HepG2 (cell line): Measurements from ENCODE around the gene CD7. TPM values are rescaled to one million over a fixed set of nuclear protein-coding genes. Genes with fewer than 3 reads are reported as not detected.
A peak's percentile ranks its signal among the peaks of the same experiment; 100 is the strongest.

Source experiments
- KMT2B ChIP-seq: IDR thresholded peaks from 2 replicates; pipeline ENCODE4 v1.6.1; 2016; ENCODE audit warnings: missing genetic modification reagents, missing compliant biosample characterization
- NFYB ChIP-seq: sonication (generic); formaldehyde crosslinking; IDR thresholded peaks from 2 replicates; pipeline ENCODE4 v1.4.0; 2020; ENCODE audit warnings: missing genetic modification reagents
- RELA ChIP-seq: sonication (generic); formaldehyde crosslinking; IDR thresholded peaks from 2 replicates; pipeline ENCODE4 v1.4.0; 2020; ENCODE audit warnings: missing genetic modification reagents
- TOPORS ChIP-seq: sonication (generic); formaldehyde crosslinking; IDR thresholded peaks from 2 replicates; pipeline ENCODE4 v1.8.0; 2023; ENCODE audit warnings: mild to moderate bottlenecking, missing genetic modification reagents
- ZKSCAN5 ChIP-seq: sonication (generic); formaldehyde crosslinking; IDR thresholded peaks from 2 replicates; pipeline ENCODE4 v1.5.1; 2020; ENCODE audit warnings: mild to moderate bottlenecking, missing genetic modification reagents
- ZMAT5 ChIP-seq: sonication (generic); formaldehyde crosslinking; IDR thresholded peaks from 2 replicates; pipeline ENCODE4 v1.5.0; 2020; ENCODE audit warnings: mild to moderate bottlenecking, low read depth, missing genetic modification reagents, borderline replicate concordance
- ZNF30 ChIP-seq: sonication (generic); formaldehyde crosslinking; IDR thresholded peaks from 2 replicates; pipeline ENCODE4 v1.5.0; 2020; ENCODE audit warnings: mild to moderate bottlenecking, missing genetic modification reagents
- ZNF513 ChIP-seq: sonication (generic); formaldehyde crosslinking; conservative IDR thresholded peaks from 2 replicates; pipeline ENCODE4 v1.5.0; 2020; ENCODE audit warnings: missing genetic modification reagents
- ZNF7 ChIP-seq: IDR thresholded peaks from 2 replicates; pipeline ENCODE4 v1.6.1; 2016; ENCODE audit warnings: missing biosample characterization, missing genetic modification reagents
- ZNF766 ChIP-seq: sonication (generic); formaldehyde crosslinking; IDR thresholded peaks from 2 replicates; pipeline ENCODE4 v1.5.0; 2020; ENCODE audit warnings: missing genetic modification reagents, borderline replicate concordance
- polyA plus RNA-seq, 8 experiments: library from polyadenylated mRNA; depleted of rRNA in 3 of 8; stranded (reverse) in 7 of 8; unstranded in 1 of 8; fragments of >200 nt; fragmentation: Illumina TruSeq in 4 of 8; extraction: Trizol in 4 of 8; gene quantifications; 2 replicates each; pipeline versions ENCODE4 v1.2.1 to v1.2.3, GENCODE V29; 2011 to 2016; ENCODE audit warnings: low read depth in 4 of 8, missing spikeins in 1 of 8, mixed read lengths in 1 of 8; ENCODE audit not compliant: insufficient read depth in 1 of 8
- total RNA-seq, 5 experiments: library from RNA; depleted of rRNA; stranded (reverse); fragments of >200 nt; fragmentation: Illumina TruSeq; extraction: Trizol; gene quantifications; 2 replicates each; pipeline ENCODE4 v1.2.3, GENCODE V29; 2016; ENCODE audit warnings: low read depth in 1 of 5
- TF ChIP-seq, protein P1 (sequence below): sonication (generic); formaldehyde crosslinking; IDR thresholded peaks from 2 replicates; pipeline ENCODE4 v1.8.1; 2023; ENCODE audit warnings: mild to moderate bottlenecking, missing genetic modification reagents
- TF ChIP-seq, protein P2 (sequence below): sonication (generic); formaldehyde crosslinking; IDR thresholded peaks from 2 replicates; pipeline ENCODE4 v1.5.0; 2020; ENCODE audit warnings: missing genetic modification reagents, mild to moderate bottlenecking, borderline replicate concordance
- TF ChIP-seq, protein P3 (sequence below): sonication (generic); formaldehyde crosslinking; IDR thresholded peaks from 2 replicates; pipeline ENCODE4 v1.9.0; 2021; ENCODE audit warnings: missing genetic modification reagents, mild to moderate bottlenecking, borderline replicate concordance
- TF ChIP-seq, protein P4 (sequence below): sonication (generic); formaldehyde crosslinking; IDR thresholded peaks from one replicate; pipeline ENCODE4 v1.5.1; 2020; ENCODE audit warnings: mild to moderate bottlenecking, missing genetic modification reagents; ENCODE audit errors: not compliant biosample characterization

The CD7 gene
- total and polyA plus RNA-seq, 2 of the 13 experiments (the other 11 are each of a cell fraction or from before 2014, with no cell fraction given) = 67.6 to 76.4 TPM

DNA sequence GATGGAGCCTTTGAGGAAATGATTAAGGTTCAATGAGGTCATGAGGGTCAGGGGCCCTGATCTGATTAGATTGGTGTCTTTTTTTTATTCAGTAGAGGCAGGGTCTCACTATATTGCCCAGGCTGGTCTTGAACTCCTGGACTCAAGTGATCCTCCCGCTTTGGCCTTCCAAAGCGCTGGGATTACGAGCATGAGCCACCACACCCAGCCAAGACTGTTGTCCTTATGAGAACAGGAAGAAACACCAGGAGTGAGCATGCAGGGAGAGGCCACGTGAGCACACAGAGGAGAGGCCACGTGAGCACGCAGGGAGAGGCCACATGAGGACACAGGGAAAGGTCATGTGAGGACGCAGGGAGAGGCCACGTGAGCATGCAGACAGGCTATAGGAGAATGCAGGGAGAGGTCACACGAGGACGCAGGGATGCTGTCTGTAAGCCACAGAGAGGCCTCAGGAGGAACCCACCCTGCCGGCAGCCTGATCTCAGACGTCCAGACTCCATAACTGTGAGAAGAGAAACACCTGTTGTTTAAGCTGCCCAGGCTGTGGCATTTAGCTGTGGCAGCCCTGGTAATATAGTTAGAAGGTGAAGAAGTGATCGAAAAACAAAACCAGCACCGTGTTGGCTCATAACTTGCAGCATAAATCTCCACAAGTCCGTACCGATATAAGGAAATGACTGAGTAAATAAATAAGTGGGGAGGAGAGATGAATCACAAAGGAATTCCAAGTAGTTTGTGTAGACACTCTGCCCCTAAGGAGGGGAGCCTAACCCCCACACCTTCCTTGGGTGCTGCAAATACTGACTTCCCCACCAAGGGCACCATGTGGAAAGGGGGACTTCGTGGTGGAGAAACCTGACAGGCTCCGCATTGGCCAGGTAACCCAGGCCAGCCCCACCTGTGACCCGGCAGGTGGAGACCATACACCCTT lies 29.3 kb downstream of the CD7 start (continued):
- TF ChIP-seq, protein P1, sequence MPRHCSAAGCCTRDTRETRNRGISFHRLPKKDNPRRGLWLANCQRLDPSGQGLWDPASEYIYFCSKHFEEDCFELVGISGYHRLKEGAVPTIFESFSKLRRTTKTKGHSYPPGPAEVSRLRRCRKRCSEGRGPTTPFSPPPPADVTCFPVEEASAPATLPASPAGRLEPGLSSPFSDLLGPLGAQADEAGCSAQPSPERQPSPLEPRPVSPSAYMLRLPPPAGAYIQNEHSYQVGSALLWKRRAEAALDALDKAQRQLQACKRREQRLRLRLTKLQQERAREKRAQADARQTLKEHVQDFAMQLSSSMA (CRISPR knock-in tag) = no peak
- TF ChIP-seq NFYB = peak; percentile 39; the same call in 1 of the 2 replicates
- TF ChIP-seq, protein P2, sequence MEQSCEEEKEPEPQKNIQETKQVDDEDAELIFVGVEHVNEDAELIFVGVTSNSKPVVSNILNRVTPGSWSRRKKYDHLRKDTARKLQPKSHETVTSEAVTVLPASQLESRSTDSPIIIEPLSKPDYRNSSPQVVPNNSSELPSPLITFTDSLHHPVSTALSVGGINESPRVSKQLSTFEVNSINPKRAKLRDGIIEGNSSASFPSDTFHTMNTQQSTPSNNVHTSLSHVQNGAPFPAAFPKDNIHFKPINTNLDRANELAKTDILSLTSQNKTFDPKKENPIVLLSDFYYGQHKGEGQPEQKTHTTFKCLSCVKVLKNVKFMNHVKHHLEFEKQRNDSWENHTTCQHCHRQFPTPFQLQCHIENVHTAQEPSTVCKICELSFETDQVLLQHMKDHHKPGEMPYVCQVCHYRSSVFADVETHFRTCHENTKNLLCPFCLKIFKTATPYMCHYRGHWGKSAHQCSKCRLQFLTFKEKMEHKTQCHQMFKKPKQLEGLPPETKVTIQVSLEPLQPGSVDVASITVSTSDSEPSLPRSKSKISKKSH (CRISPR knock-in tag) = peak; percentile 92; the same call in 1 of the 2 replicates
- no peak for TF ChIP-seq ZKSCAN5
- peak; percentile 81 for TF ChIP-seq KMT2B (CRISPR knock-in tag)
- no peak for TF ChIP-seq ZNF513 (CRISPR knock-in tag)
- no peak for TF ChIP-seq ZMAT5 (CRISPR knock-in tag)
- TF ChIP-seq ZNF7 = no peak
- TF ChIP-seq, protein P3, sequence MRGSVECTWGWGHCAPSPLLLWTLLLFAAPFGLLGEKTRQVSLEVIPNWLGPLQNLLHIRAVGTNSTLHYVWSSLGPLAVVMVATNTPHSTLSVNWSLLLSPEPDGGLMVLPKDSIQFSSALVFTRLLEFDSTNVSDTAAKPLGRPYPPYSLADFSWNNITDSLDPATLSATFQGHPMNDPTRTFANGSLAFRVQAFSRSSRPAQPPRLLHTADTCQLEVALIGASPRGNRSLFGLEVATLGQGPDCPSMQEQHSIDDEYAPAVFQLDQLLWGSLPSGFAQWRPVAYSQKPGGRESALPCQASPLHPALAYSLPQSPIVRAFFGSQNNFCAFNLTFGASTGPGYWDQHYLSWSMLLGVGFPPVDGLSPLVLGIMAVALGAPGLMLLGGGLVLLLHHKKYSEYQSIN (CRISPR knock-in tag) = no peak; the same call in 1 of the 2 replicates
- no peak; the same call in 1 of the 2 replicates for TF ChIP-seq RELA (CRISPR knock-in tag)
- TF ChIP-seq, protein P4, sequence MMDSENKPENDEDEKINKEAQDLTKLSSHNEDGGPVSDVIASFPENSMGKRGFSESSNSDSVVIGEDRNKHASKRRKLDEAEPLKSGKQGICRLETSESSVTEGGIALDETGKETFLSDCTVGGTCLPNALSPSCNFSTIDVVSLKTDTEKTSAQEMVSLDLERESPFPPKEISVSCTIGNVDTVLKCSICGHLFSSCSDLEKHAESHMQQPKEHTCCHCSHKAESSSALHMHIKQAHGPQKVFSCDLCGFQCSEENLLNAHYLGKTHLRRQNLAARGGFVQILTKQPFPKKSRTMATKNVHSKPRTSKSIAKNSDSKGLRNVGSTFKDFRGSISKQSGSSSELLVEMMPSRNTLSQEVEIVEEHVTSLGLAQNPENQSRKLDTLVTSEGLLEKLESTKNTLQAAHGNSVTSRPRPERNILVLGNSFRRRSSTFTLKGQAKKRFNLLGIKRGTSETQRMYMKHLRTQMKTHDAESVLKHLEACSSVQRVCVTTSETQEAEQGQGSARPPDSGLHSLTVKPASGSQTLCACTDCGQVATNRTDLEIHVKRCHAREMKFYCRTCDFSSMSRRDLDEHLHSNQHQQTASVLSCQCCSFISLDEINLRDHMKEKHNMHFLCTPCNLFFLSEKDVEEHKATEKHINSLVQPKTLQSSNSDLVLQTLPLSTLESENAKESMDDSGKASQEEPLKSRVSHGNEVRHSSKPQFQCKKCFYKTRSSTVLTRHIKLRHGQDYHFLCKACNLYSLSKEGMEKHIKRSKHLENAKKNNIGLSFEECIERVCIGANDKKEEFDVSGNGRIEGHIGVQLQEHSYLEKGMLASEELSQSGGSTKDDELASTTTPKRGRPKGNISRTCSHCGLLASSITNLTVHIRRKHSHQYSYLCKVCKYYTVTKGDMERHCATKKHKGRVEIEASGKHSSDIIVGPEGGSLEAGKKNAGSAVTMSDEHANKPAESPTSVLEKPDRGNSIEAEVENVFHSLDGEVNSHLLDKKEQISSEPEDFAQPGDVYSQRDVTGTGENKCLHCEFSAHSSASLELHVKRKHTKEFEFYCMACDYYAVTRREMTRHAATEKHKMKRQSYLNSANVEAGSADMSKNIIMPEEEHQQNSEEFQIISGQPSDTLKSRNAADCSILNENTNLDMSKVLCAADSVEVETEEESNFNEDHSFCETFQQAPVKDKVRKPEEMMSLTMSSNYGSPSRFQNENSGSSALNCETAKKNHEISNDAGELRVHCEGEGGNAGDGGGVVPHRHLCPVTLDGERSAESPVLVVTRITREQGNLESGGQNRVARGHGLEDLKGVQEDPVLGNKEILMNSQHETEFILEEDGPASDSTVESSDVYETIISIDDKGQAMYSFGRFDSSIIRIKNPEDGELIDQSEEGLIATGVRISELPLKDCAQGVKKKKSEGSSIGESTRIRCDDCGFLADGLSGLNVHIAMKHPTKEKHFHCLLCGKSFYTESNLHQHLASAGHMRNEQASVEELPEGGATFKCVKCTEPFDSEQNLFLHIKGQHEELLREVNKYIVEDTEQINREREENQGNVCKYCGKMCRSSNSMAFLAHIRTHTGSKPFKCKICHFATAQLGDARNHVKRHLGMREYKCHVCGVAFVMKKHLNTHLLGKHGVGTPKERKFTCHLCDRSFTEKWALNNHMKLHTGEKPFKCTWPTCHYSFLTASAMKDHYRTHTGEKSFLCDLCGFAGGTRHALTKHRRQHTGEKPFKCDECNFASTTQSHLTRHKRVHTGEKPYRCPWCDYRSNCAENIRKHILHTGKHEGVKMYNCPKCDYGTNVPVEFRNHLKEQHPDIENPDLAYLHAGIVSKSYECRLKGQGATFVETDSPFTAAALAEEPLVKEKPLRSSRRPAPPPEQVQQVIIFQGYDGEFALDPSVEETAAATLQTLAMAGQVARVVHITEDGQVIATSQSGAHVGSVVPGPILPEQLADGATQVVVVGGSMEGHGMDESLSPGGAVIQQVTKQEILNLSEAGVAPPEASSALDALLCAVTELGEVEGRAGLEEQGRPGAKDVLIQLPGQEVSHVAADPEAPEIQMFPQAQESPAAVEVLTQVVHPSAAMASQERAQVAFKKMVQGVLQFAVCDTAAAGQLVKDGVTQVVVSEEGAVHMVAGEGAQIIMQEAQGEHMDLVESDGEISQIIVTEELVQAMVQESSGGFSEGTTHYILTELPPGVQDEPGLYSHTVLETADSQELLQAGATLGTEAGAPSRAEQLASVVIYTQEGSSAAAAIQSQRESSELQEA = no peak
- peak; percentile 79; the same call in 1 of the 2 replicates for TF ChIP-seq ZNF766 (CRISPR knock-in tag)
- no peak for TF ChIP-seq TOPORS
- no peak for TF ChIP-seq ZNF30
